NB4 (cell line): Measurements from ENCODE around the gene VSIG2.
A peak's percentile ranks its signal among the peaks of the same experiment; 100 is the strongest.

Source experiments
- DNase-seq: peaks from one replicate; pipeline ENCODE4 v3.0.0; 2010; ENCODE audit warnings: low read depth
- H3K4me3 ChIP-seq: one replicate; pipeline ENCODE4 v1.5.1; 2011; ENCODE audit warnings: mild to moderate bottlenecking, low read depth, low read length, moderate library complexity
- CTCF ChIP-seq: IDR thresholded peaks from one replicate; pipeline ENCODE4 v1.5.1; 2012; ENCODE audit warnings: low read depth, low read length
- MAX ChIP-seq: IDR thresholded peaks from 2 replicates; pipeline ENCODE4 v1.6.1; 2011; ENCODE audit warnings: low read depth, low read length
- MYC ChIP-seq: IDR thresholded peaks from 2 replicates; pipeline ENCODE4 v1.6.1; 2011; ENCODE audit warnings: low read depth, low read length
- POLR2A ChIP-seq: IDR thresholded peaks from 2 replicates; pipeline ENCODE4 v1.6.1; 2011; ENCODE audit warnings: mild to moderate bottlenecking; ENCODE audit not compliant: insufficient read length; ENCODE audit errors: extremely low read depth

VSIG2 gene

GRCh38 chr11:124722176-124722575 lies 29.9 kb downstream of the VSIG2 start:
- DNase-seq, result no peak
- TF ChIP-seq MYC, result no peak
- no peak for TF ChIP-seq POLR2A
- TF ChIP-seq MAX, result no peak
- TF ChIP-seq CTCF, result no peak
- H3K4me3 ChIP-seq, result no peak overlapping the region

DNA sequence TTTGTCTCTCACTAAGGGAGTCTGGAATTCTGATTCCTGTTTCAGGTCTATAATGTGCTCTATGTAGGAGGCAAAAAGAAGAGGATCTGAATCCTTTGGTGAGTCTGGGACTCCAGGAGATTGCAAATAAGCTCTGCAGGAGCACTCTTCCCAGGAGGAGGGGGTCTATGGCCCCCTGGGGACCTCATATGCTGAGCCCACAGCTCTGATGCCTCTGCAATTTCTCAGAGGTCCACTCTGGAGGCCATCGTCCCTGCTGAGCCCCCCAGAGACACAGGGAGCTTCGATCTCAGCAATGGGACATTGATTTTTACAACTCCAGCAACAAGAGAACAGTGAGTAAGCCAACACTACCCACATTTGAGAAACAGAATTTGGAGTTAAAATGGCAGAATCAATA lies 32.5 kb downstream of the VSIG2 start:
- TF ChIP-seq POLR2A (no peak), MAX (no peak), MYC (no peak), CTCF (no peak)
- no peak overlapping the region for H3K4me3 ChIP-seq
- no peak for DNase-seq

GRCh38 chr11:124718801-124719200 lies 33.3 kb downstream of the VSIG2 start:
- H3K4me3 ChIP-seq, result no peak overlapping the region
- DNase-seq, result no peak
- no peak for TF ChIP-seq MYC
- TF ChIP-seq POLR2A, result no peak
- no peak for TF ChIP-seq CTCF
- no peak for TF ChIP-seq MAX

DNA sequence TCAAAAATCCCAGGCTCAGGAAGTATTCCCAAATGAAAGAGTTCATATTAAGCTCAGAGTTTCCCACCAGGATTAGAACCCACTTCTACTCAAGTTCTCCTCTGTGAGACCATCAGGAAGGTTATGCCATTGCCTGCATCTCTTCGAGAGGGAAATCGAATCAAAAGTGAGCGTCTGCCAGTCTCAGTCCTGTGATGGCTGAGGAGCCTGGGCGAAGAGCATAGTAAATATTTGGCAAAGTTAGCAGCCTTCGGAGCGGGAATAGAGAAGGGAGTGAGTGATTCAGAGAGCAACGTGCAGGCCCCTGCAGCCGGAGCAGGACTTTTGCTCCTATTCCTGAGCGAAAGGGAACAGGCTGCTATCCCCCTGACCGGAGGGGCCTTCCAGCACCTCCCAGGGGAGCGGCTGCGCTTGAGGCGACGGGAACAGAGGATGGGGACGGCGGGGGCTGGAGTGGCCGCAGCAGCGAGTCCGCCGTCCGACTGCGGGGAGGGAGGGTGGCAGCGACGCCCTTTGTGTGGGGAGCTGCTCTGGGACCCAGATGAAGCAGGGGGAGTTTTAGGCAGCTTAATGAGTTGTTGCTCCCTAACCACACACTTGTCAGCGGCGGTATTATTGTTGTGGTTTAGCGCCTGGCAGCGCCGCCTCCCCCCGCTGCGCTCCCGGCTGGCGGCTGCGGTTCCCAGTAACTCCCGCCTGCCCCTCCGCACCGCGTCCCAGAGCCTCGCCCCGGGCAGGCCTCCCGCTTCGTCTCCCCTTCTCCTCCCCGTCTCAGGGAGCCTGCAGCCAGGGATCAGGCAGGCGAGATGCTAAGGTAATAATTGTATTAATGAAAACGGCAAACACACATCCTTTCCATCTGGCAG lies 34.0 kb downstream of the VSIG2 start:
- TF ChIP-seq CTCF (no peak), POLR2A (no peak), MYC (no peak), MAX (no peak)
- peak; percentile 72 for DNase-seq
- no peak overlapping the region for H3K4me3 ChIP-seq

DNA sequence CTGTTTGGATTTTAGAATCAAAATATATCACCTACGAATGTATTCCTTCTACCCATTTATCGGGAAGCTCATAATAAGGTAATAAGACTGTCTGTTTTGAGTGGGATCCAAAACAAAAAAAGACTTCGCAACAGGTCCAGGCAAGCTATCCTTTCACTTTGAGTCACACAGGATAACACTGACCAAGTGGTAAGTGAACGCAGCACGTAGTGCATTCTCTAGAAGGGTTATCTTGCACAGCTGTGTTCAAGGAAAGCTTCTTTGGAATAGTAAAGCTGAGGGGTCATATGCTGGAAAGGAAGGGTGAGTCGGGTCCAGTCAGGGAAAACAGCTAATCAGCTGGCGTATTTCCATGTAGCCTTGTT lies 34.7 kb downstream of the VSIG2 start:
- TF ChIP-seq CTCF (no peak), MAX (no peak), POLR2A (no peak), MYC (no peak)
- DNase-seq, result no peak
- H3K4me3 ChIP-seq, result no peak overlapping the region
